ENCODE measurements around the gene HEY2.

HEY2 gene

GRCh38 chr6:125745281-125746018, 4.0 kb upstream of the HEY2 start:
- DNase-seq (ENCODE audit: low read depth), result no peak

DNA sequence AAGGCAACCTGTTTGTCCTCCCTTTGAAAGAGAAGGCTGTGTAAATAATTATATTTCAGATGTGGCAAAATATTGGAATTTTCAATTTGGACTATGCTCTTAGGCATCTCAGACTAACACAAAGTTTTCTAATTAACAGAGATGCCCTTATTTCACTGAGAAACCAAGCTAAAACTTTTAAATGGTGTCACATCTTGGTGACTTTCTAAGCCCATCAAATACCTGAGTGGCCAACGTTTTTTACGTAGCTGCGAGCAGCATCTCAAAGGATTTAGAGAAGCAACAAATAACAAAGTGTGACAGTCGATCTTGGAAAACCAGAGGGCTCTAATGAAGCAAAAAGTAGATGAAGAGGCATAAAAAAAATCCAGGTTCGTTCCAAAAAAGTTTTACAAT, 3.4 kb upstream of the HEY2 start:
- DNase-seq (ENCODE audit: low read depth), result no peak

DNA sequence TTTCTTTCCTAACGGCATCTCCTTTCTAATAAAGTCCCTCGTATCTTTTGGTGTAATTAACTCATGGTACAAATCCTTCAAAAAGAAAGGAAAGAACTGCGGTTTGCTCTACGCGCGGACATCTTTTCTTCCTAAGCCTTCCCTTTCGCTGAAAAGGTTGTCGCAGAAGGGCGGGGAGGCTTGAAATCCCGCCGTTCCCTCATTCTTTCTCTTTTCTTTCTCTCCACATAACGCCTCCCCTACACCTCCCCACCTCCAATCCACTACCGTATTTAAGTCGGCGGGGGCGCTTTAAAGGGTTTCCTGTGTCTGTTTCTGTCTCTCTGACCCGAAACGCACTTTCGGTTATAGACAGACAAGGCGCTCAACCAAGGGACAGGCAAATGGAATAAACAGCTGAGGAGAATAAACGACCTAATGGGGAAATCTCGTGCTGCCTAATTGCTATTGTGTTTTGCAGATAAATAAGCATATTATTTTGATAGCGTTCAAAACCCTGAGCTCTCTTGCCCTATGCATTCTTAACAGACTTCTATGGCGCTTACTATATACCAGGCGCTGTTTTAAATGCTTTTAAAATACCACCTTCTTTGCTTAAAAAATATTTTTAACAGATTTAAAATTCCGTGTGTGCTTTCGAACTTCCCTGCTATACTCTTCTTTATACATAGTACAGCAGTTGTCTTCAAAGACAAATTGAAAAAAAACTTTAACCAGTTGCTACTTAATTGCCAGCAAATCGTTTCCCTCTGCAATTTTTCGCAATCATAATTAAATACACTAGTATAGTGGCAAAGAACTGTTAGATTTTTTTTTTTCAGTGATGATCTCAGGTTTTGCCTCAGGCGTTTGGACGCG, 2.5 kb upstream of the HEY2 start:
- DNase-seq (ENCODE audit: low read depth), result peak; percentile 51

DNA sequence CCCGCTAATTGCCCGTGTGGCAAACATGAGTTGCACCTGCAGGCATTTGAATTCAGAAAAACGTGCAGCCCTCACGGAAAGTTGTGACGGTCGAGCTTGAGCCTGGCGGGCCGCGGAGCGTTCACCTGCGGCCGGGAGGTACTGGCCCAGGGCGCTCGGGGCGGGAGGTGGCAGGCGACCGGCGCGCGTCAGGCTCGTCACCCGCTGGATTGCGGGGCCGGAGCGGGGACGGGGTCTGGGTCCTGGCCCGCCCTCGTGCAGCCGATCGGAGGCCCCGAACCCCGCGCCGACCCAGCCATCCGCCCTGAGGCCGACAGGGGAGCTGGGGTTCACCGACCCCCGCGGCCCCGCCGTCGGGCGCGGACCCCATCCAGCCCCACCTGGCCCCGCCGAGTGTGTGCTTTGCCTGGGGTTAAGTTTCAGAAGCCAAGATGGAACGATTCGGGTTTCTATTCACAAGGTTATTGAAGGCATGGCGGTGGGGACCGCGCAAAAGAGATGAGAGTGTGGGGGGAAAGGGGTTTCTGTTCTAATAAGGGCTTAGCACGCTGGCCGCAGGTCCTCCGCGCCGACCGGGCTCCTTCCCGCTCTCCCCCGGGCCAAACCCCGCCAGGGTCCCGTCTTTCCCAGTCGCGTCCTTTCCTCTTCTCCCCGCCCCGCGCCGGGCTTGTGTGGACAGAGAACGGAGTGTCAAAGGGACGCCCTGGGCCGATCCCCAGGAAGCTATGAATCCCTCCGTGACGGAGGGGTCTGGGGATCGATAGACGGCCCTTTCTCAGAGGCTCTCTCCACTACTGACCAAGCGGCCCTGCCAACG, 1.6 kb upstream of the HEY2 start:
- DNase-seq (ENCODE audit: low read depth), result no peak

DNA sequence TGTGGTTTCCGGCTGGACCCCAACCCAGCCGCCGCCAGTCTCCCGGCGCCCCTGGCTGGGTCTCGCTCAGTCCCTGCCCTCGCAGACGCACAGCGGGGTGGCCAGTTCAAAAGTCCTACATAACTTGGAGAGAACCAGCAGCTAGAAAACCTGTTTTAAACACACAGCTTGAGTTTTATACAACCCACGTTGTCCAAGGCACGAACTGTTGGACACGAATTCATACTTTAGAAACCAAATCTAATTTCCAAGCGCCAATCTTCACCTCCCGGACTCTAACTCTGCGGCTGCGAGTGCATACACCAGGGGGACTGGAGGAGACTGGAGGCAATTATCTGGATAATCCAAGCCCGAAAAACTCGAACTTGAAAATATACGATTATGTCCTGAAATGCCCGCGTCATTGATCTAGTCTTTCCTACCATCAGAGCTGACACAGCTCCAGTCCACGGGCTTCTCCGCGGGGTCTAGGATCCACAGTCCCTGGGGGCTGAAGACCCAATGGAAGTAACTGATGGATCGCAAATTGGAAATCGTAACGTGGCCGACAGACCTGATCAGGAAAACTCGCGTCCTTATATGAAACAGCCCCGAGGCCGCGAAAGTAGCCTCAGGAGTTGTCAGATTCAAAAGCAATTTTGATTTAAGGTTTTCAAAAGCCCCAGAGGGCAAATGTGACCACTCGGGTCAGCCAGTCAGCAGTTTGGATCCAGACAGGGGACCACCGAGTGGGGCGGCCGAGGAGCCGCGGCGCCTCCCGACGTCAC, 843 bp upstream of the HEY2 start:
- no peak for DNase-seq (ENCODE audit: low read depth)

GRCh38 chr6:125749865-125750691, 646 bp downstream of the HEY2 start:
- DNase-seq (ENCODE audit: low read depth), result no peak

DNA sequence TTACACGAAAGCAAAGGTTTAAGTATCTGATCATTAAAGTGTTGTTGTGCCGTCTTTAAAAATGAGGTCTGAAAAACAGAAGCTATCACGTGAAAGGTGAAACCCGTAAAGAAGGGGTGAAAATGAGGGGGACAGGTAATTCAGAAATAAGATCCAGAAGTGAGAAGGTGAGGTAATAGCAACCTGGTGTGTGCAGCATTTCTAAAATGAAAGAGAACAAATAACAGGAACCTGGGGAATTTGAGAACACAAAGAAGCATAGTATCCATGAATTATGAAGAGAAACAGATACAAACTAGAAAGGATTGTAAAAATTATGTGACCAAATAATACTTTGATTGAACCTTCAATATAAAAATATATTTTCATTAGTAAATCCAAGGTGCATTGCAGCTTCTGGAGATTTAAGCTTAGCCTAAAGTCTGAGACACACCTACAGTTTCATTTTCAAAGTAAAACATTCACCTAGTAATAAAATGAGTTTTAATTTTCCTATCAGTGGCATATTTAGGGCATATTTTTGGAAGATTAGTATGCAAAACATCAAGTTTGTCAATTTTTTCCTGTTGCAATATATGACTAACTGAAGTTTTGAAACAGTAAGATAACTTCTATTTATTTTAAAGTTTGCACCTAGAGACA, 1.4 kb downstream of the HEY2 start:
- DNase-seq (ENCODE audit: low read depth), result no peak

- no peak for DNase-seq (ENCODE audit: low read depth)
Observed at GRCh38 chr6:125751334-125751916, 2.0 kb downstream of the HEY2 start.

DNA sequence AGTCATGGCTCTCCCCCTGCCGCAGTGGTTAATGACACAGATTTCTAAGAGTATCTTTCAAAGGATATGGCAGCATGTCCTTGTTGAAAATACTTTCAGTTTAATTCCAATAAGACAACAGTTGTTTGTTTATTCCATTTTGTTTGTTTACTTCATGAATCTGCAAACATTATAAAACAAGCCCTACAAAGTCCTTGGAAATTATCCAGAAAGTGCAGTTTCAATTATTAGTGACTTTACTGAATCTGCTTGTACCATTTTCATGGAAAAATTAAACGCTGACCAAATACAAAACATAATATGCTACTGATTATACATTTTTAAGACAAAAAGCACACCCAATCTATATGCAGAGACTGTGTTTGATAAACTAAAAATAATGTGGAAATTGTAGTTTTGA, 3.3 kb downstream of the HEY2 start:
- no peak for DNase-seq (ENCODE audit: low read depth)

GRCh38 chr6:125753218-125753936, 3.9 kb downstream of the HEY2 start:
- no peak for DNase-seq (ENCODE audit: low read depth)

GRCh38 chr6:125753937-125754259, 4.5 kb downstream of the HEY2 start:
- DNase-seq (ENCODE audit: low read depth), result no peak

DNA sequence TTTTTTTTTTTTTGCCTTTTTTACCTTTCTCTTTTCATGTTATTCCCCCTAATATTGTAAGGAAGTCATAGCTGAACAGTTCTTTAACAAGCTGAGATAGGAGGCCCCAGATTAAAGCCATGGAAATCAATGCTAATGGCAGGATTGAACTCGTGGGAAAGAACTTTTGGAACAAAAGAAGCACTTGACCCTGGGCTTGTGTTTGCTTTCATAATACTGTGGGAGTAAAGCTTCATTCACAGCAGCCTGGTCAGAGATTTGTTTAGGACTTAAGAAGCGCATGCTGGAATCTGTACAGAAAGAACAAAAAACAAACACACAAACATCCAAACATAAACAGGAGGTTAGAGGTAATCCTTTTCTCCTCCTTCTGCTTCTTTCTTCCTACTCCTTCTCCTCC, 5.1 kb downstream of the HEY2 start:
- no peak for DNase-seq (ENCODE audit: low read depth)

GRCh38 chr6:125759184-125759902, 9.9 kb downstream of the HEY2 start:
- no peak for DNase-seq (ENCODE audit: low read depth)

DNA sequence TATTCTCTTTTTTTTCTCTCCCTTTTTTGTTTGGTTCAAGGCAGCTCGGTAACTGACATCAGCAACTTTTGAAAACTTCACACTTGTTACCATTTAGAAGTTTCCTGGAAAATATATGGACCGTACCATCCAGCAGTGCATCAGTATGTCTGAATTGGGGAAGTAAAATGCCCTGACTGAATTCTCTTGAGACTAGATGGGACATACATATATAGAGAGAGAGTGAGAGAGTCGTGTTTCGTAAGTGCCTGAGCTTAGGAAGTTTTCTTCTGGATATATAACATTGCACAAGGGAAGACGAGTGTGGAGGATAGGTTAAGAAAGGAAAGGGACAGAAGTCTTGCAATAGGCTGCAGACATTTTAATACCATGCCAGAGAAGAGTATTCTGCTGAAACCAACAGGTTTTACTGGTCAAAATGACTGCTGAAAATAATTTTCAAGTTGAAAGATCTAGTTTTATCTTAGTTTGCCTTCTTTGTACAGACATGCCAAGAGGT, 10.6 kb downstream of the HEY2 start:
- no peak for DNase-seq (ENCODE audit: low read depth)

DNA sequence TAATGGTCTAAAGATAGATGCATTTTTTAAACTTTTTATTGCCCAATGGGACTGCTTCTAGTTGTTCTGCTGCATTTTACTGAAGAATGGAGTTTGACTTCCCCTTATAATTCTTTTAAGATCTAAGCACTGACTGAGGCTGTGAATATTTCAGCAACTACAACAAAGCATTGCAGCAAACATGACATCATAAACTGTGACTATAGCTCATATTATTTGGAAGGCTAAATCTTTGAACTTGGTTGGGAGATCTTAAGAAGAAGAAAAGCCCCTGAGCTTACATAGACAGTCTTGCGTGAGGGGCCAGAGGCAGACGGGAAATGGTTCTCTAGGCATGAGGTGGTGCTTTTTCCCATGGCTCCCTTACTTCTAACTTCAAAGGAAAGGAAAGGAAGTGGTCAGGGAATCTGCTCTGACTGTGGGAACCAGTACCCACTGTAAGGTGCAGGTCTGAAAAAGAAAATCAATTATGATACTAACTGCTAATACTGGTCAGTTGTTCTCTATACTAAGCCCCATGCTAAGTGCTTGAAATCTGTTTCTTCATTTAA, 14.8 kb downstream of the HEY2 start:
- no peak for DNase-seq (ENCODE audit: low read depth)

- DNase-seq (ENCODE audit: low read depth), result no peak
Observed at GRCh38 chr6:125765944-125766343, 16.5 kb downstream of the HEY2 start.

GRCh38 chr6:125766641-125767040, 17.2 kb downstream of the HEY2 start:
- no peak for DNase-seq (ENCODE audit: low read depth)

- DNase-seq (ENCODE audit: low read depth), result no peak
Observed at GRCh38 chr6:125769147-125769783, 19.8 kb downstream of the HEY2 start.
